GM12878 (cell line): ENCODE measurements around the gene SEMA3G. TPM values are rescaled to one million over a fixed set of nuclear protein-coding genes. Genes with fewer than 3 reads are reported as not detected.

Source experiments
- ATAC-seq: fragments of 200-7000 bp; cut with Tn5 transposase; 3 replicates; pipeline ENCODE4 v1.9.1; 2020; ENCODE audit warnings: mild to moderate bottlenecking, moderate library complexity
- BruUV-seq: library from RNA; stranded (reverse); fragments of 400-500 nt; replicated peaks from 2 replicates; lab custom pipeline; 2021; lab: Mats Ljungman, UMichigan
- CTCF ChIA-PET: fragments of 300-600 bp; sonication (Branson Sonifier 250); formaldehyde crosslinking; extraction: SDS; loops from one replicate; lab custom pipeline; 2021; ENCODE audit warnings: inconsistent platforms; lab: Yijun Ruan, JAX
- POLR2A ChIA-PET: fragments of 350-600 bp; formaldehyde crosslinking; extraction: SDS; loops from one replicate; lab custom pipeline; 2021; ENCODE audit warnings: inconsistent platforms; lab: Charles Lee
- RAD21 ChIA-PET: fragments of 300-600 bp; sonication (Branson Sonifier 250); formaldehyde crosslinking; loops from one replicate; lab custom pipeline; 2023; ENCODE audit warnings: antibody characterized with exemption; ENCODE audit not compliant: unreplicated experiment; lab: Charles Lee
- SMC1A ChIA-PET: fragments of 300-600 bp; sonication (Branson Sonifier 250); formaldehyde crosslinking; loops from one replicate; lab custom pipeline; 2023; ENCODE audit not compliant: unreplicated experiment, uncharacterized antibody; lab: Charles Lee
- DNase-seq: peaks from one replicate; pipeline ENCODE4 v3.0.0-alpha.2; 2011; ENCODE audit warnings: low read depth, low spot score
- FAIRE-seq: peaks from 3 replicates; lab custom pipeline; 2011; peaks lifted over from hg19 to GRCh38; lab: Jason Lieb, UNC
- H2AFZ ChIP-seq: 2 replicates; pipeline ENCODE4 v1.6.0; 2011; ENCODE audit warnings: low read depth, low read length, control low read depth; ENCODE audit not compliant: control insufficient read depth
- H3K27ac ChIP-seq: 2 replicates; pipeline ENCODE4 v1.5.1; 2011; ENCODE audit warnings: control low read depth; ENCODE audit not compliant: control insufficient read depth, insufficient read depth
- H3K27me3 ChIP-seq, 2 experiments: replicated peaks in 1 of 2; 2 replicates each; pipeline versions ENCODE4 v1.6.0 to v1.6.1; 2011; ENCODE audit warnings: low read length in 1 of 2; ENCODE audit not compliant: control insufficient read depth in 2 of 2, insufficient read depth in 2 of 2
- H3K36me3 ChIP-seq, 2 experiments: 2 replicates each; pipeline ENCODE4 v1.5.1; 2011; ENCODE audit warnings: low read length in 1 of 2; ENCODE audit not compliant: control insufficient read depth in 2 of 2, insufficient read depth in 2 of 2
- H3K4me1 ChIP-seq: 2 replicates; pipeline ENCODE4 v1.6.1; 2011; ENCODE audit warnings: mild to moderate bottlenecking, low read length, moderate library complexity, mixed read lengths; ENCODE audit not compliant: control insufficient read depth, insufficient read depth
- H3K4me2 ChIP-seq: 2 replicates; pipeline ENCODE4 v1.6.0; 2011; ENCODE audit warnings: control low read depth; ENCODE audit not compliant: control insufficient read depth, insufficient read depth
- H3K4me3 ChIP-seq: fragments of 200-600 bp; sonication (generic); 2 replicates; pipeline ENCODE4 v1.5.1; 2016
- H3K79me2 ChIP-seq: 2 replicates; pipeline ENCODE4 v1.6.0; 2011; ENCODE audit warnings: low read length; ENCODE audit not compliant: control insufficient read depth, insufficient read depth
- H3K9ac ChIP-seq: 2 replicates; pipeline ENCODE4 v1.8.0; 2011; ENCODE audit warnings: low read length, control low read depth, mixed read lengths; ENCODE audit not compliant: control insufficient read depth, insufficient read depth
- H3K9me3 ChIP-seq: replicated peaks from 3 replicates; pipeline ENCODE4 v1.5.1; 2011; ENCODE audit warnings: mild to moderate bottlenecking, low read length; ENCODE audit not compliant: control insufficient read depth, insufficient read depth
- H4K20me1 ChIP-seq: 2 replicates; pipeline ENCODE4 v1.6.0; 2011; ENCODE audit not compliant: control insufficient read depth, insufficient read depth
- ATF7 ChIP-seq: fragments of 450-650 bp; IDR thresholded peaks from 2 replicates; pipeline ENCODE4 v1.6.1; 2016; ENCODE audit warnings: low read depth, mild to moderate bottlenecking
- BCL11A ChIP-seq: IDR thresholded peaks from 2 replicates; pipeline ENCODE4 v1.6.1; 2011; ENCODE audit warnings: low read depth, low read length
- CBX3 ChIP-seq: fragments of 200-600 bp; sonication (generic); IDR thresholded peaks from 2 replicates; pipeline ENCODE4 v1.6.1; 2016; ENCODE audit warnings: low read depth, borderline replicate concordance
- CBX5 ChIP-seq: sonication (generic); IDR thresholded peaks from 2 replicates; pipeline ENCODE4 v1.6.1; 2016; ENCODE audit warnings: low read depth, moderate library complexity, mild to moderate bottlenecking, inconsistent platforms
- JUND ChIP-seq: IDR thresholded peaks from 2 replicates; pipeline ENCODE4 v1.6.1; 2012; ENCODE audit warnings: low read depth, mild to moderate bottlenecking, low read length, improper control_type of control experiment, moderate library complexity
- LARP7 ChIP-seq: fragments of 450-650 bp; IDR thresholded peaks from 2 replicates; pipeline ENCODE4 v1.6.1; 2017; ENCODE audit warnings: mild to moderate bottlenecking
- MEF2B ChIP-seq: fragments of 450-650 bp; IDR thresholded peaks from 2 replicates; pipeline ENCODE4 v1.6.1; 2018; ENCODE audit warnings: mild to moderate bottlenecking, moderate library complexity; ENCODE audit not compliant: partially characterized antibody, poor library complexity, severe bottlenecking
- PAX8 ChIP-seq: fragments of 450-650 bp; IDR thresholded peaks from 2 replicates; pipeline ENCODE4 v1.6.1; 2017; ENCODE audit warnings: mild to moderate bottlenecking, moderate library complexity
- POLR2AphosphoS2 ChIP-seq: IDR thresholded peaks from 2 replicates; pipeline ENCODE4 v1.6.1; 2011; ENCODE audit warnings: low read depth, mild to moderate bottlenecking, low read length, improper control_type of control experiment, moderate library complexity
- TCF3 ChIP-seq: IDR thresholded peaks from 2 replicates; pipeline ENCODE4 v1.6.1; 2012; ENCODE audit warnings: low read depth, mild to moderate bottlenecking, low read length, borderline replicate concordance; ENCODE audit not compliant: insufficient read depth
- ZZZ3 ChIP-seq: IDR thresholded peaks from 2 replicates; pipeline ENCODE4 v1.6.1; 2011; ENCODE audit warnings: low read depth; ENCODE audit not compliant: control insufficient read depth, insufficient read length
- WGBS: methylation state at CpG from one replicate; pipeline ENCODE4 v1.1.6; 2016; ENCODE audit warnings: low lambda C conversion rate; ENCODE audit not compliant: insufficient replicate concordance, insufficient coverage; ENCODE audit errors: missing lambda C conversion rate; 5-methylcytosine and 5-hydroxymethylcytosine counted together
- in situ Hi-C: fragments of 300-500 bp; cut with MboI; formaldehyde crosslinking; loops from 9 replicates; pipeline ENCODE4 v1.14.3; 2018; ENCODE audit warnings: mixed read lengths
- intact Hi-C: fragments of 100-400 bp; cut with micrococcal nuclease; formaldehyde crosslinking; loops from one replicate; pipeline ENCODE4 v1.14.2; 2022; ENCODE audit not compliant: unreplicated experiment
- polyA plus RNA-seq, 11 experiments: library from polyadenylated mRNA; depleted of rRNA in 4 of 11; unstranded in 6 of 11; stranded (reverse) in 5 of 11; fragments of >200 nt; fragmentation: Nextera tagmentation in 4 of 11; fragmentation: Illumina TruSeq in 1 of 11; extraction: Ambion mirVana in 4 of 11; extraction: Trizol in 1 of 11; gene quantifications; 1 replicate in 1 of 11; 2 replicates in 10 of 11; pipeline versions ENCODE4 v1.2.1 to v1.2.3, GENCODE V29; 2011 to 2016; ENCODE audit warnings: inconsistent platforms in 2 of 11, missing spikeins in 2 of 11, low read depth in 1 of 11
- total RNA-seq, 4 experiments: library from RNA; depleted of rRNA in 3 of 4; stranded (reverse); fragments of >200 nt in 3 of 4; fragmentation: Illumina TruSeq in 1 of 4; extraction: Trizol in 1 of 4; gene quantifications; 2 replicates each; pipeline versions ENCODE4 v1.2.1 to v1.2.3, GENCODE V29; 2013 to 2021
- TF ChIP-seq, protein P1 (sequence below): fragments of 450-650 bp; IDR thresholded peaks from 2 replicates; pipeline ENCODE4 v1.6.1; 2017; ENCODE audit warnings: low read depth, mild to moderate bottlenecking, moderate library complexity
- TF ChIP-seq, protein P2 (sequence below): fragments of 450-650 bp; IDR thresholded peaks from 2 replicates; pipeline ENCODE4 v1.6.1; 2017; ENCODE audit warnings: mild to moderate bottlenecking, low read depth, inconsistent platforms; ENCODE audit not compliant: poor library complexity, severe bottlenecking
- TF ChIP-seq, protein P3 (sequence below): IDR thresholded peaks from 2 replicates; pipeline ENCODE4 v1.6.1; 2012; ENCODE audit warnings: mild to moderate bottlenecking, low read depth, low read length

Gene SEMA3G
- total and polyA plus RNA-seq, 10 of the 15 experiments (the other 5 are each of a cell fraction or from before 2014, with no cell fraction given): 0.03 to 0.04 TPM; not detected in 8

DNA sequence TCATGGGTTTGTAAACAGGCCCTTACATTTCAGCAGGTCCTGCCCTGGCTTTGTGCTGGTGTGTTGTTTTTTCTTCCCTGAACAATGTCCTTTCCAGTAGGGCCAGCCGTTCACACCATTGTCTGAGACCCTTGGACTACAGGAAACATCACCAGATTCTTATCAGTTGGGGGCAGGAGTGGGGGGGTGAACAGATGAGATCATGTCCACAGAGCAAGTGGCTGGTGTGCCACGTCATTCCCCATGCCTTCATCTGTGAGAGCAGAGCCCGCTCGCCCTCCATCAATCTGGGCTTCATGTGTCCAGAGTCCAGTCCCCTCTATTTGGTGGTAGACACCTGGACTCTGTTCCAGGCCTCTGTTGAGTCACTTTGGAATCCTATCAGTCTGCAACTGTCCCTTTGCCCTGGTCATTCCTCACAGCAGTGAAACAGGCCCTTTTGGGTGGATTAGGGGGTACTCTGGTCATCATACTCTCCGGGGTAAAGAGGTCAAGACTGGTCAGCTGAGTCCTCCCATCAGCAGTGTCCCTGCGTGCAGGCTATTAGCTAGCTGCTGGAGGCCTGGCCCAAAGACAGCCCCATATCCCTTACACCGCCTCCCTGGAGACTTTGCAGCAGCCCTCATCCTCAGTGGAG is 15.0 kb downstream of the SEMA3G start:
- Histone ChIP-seq H3K36me3 (no peaks in the 10 kb centered on the region), H3K9me3 (no peaks in the 10 kb centered on the region), H3K27me3 (no peaks in the 10 kb centered on the region), H3K27ac (no peak overlapping the region), H3K4me2 (no peak overlapping the region), H2AFZ (no peak overlapping the region), H4K20me1 (no peaks in the 10 kb centered on the region), H3K9ac (no peak overlapping the region), H3K4me3 (no peak overlapping the region), H3K4me1 (no peaks in the 10 kb centered on the region), H3K79me2 (no peaks in the 10 kb centered on the region)
- CTCF ChIA-PET: interaction anchor here (1.0 to 8.8 kb wide), 4 partner anchors 17 to 152 kb away, joined by 4 to 147 read pairs (median 15); partner anchors contain the start of genes SEMA3G and TNNC1
- FAIRE-seq: no peak
- in situ Hi-C loops: no loop called here
- ATAC-seq: no peak
- SMC1A ChIA-PET: interaction anchor here (1.0 to 2.6 kb wide), 2 partner anchors 16 to 17 kb away, joined by 5 to 14 read pairs; partner anchors contain the start of gene SEMA3G
- POLR2A ChIA-PET: interaction anchor here (1.1 kb wide), 1 partner anchor 17 kb away, joined by 3 read pairs; no protein-coding TSS in a partner anchor
- DNase-seq: no peak
- intact Hi-C loops: no loop called here
- RAD21 ChIA-PET: no interaction called here
- no TSS peak for BruUV-seq
- WGBS: 41% methylated on average over 7 of the region's 7 CpGs
- no peak for TF ChIP-seq BCL11A
- no peak for TF ChIP-seq PAX8
- TF ChIP-seq CBX3: no peak
- no peak for TF ChIP-seq LARP7
- no peak for TF ChIP-seq ATF7
- TF ChIP-seq, protein P1, sequence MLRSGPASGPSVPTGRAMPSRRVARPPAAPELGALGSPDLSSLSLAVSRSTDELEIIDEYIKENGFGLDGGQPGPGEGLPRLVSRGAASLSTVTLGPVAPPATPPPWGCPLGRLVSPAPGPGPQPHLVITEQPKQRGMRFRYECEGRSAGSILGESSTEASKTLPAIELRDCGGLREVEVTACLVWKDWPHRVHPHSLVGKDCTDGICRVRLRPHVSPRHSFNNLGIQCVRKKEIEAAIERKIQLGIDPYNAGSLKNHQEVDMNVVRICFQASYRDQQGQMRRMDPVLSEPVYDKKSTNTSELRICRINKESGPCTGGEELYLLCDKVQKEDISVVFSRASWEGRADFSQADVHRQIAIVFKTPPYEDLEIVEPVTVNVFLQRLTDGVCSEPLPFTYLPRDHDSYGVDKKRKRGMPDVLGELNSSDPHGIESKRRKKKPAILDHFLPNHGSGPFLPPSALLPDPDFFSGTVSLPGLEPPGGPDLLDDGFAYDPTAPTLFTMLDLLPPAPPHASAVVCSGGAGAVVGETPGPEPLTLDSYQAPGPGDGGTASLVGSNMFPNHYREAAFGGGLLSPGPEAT: no peak
- TF ChIP-seq ZZZ3: no peak
- TF ChIP-seq, protein P2, sequence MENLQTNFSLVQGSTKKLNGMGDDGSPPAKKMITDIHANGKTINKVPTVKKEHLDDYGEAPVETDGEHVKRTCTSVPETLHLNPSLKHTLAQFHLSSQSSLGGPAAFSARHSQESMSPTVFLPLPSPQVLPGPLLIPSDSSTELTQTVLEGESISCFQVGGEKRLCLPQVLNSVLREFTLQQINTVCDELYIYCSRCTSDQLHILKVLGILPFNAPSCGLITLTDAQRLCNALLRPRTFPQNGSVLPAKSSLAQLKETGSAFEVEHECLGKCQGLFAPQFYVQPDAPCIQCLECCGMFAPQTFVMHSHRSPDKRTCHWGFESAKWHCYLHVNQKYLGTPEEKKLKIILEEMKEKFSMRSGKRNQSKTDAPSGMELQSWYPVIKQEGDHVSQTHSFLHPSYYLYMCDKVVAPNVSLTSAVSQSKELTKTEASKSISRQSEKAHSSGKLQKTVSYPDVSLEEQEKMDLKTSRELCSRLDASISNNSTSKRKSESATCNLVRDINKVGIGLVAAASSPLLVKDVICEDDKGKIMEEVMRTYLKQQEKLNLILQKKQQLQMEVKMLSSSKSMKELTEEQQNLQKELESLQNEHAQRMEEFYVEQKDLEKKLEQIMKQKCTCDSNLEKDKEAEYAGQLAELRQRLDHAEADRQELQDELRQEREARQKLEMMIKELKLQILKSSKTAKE: no peak
- TF ChIP-seq, protein P3, sequence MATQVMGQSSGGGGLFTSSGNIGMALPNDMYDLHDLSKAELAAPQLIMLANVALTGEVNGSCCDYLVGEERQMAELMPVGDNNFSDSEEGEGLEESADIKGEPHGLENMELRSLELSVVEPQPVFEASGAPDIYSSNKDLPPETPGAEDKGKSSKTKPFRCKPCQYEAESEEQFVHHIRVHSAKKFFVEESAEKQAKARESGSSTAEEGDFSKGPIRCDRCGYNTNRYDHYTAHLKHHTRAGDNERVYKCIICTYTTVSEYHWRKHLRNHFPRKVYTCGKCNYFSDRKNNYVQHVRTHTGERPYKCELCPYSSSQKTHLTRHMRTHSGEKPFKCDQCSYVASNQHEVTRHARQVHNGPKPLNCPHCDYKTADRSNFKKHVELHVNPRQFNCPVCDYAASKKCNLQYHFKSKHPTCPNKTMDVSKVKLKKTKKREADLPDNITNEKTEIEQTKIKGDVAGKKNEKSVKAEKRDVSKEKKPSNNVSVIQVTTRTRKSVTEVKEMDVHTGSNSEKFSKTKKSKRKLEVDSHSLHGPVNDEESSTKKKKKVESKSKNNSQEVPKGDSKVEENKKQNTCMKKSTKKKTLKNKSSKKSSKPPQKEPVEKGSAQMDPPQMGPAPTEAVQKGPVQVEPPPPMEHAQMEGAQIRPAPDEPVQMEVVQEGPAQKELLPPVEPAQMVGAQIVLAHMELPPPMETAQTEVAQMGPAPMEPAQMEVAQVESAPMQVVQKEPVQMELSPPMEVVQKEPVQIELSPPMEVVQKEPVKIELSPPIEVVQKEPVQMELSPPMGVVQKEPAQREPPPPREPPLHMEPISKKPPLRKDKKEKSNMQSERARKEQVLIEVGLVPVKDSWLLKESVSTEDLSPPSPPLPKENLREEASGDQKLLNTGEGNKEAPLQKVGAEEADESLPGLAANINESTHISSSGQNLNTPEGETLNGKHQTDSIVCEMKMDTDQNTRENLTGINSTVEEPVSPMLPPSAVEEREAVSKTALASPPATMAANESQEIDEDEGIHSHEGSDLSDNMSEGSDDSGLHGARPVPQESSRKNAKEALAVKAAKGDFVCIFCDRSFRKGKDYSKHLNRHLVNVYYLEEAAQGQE: no peak
- TF ChIP-seq JUND: no peak
- TF ChIP-seq TCF3: no peak
- TF ChIP-seq POLR2AphosphoS2: no peak
- TF ChIP-seq MEF2B: no peak
- no peak for TF ChIP-seq CBX5
